ENCODE measurements around the gene IFI27L1. TPM values are rescaled to one million over a fixed set of nuclear protein-coding genes. Genes with fewer than 3 reads are reported as not detected.

IFI27L1 gene
- total and polyA plus RNA-seq, 2 donors (not counting 3 experiments of a cell fraction or from before 2014, with no cell fraction given): 31.1 to 38.1 TPM

- Histone ChIP-seq H4K20me1 (replicated peaks; ENCODE audit: control insufficient read depth, extremely low read depth, insufficient read depth, low read length) (no peaks in the 10 kb centered on the region), H3K9me3 (replicated peaks; ENCODE audit: control insufficient read depth, insufficient read depth, low read length) (no peaks in the 10 kb centered on the region), H3K9ac (replicated peaks; ENCODE audit: extremely low read depth, insufficient read depth, low read length) (no peak overlapping the region), H3K4me3 (replicated peaks in 1 of 3; ENCODE audit: insufficient read depth in 1 of 3, low read depth in 1 of 3, low read length in 3 of 3) (no peak overlapping the region), H3K27me3 (ENCODE audit: control insufficient read depth in 2 of 2, insufficient read depth in 2 of 2, low read length in 2 of 2) (no peaks in the 10 kb centered on the region), H3K9me1 (replicated peaks; ENCODE audit: control insufficient read depth, extremely low read depth, insufficient read depth, low read length) (no peaks in the 10 kb centered on the region), H2AFZ (ENCODE audit: low read depth, low read length) (no peak overlapping the region), H3K4me2 (ENCODE audit: insufficient read depth, low read length) (no peak overlapping the region), H3K79me2 (ENCODE audit: control insufficient read depth, insufficient read depth, low read length) (no peaks in the 10 kb centered on the region), H3K36me3 (ENCODE audit: control insufficient read depth in 2 of 2, extremely low read depth in 1 of 2, insufficient read depth in 2 of 2, low read length in 2 of 2) (peaks cover 15 to 36% of the 10 kb centered on the region in 2 experiments), H3K27ac (ENCODE audit: insufficient read depth, low read depth, low read length) (no peak overlapping the region), H3K4me1 (ENCODE audit: control insufficient read depth, extremely low read depth, insufficient read depth, low read length) (peaks cover 3% of the 10 kb centered on the region)
- no peak for FAIRE-seq
- dilution Hi-C loops (cut with MboI; ENCODE audit: extremely low pct_ligation_motif_present, low sequenced_read_pairs): no loop called here
- ChIA-PET CTCF (interaction anchor here (1.1 to 7.6 kb wide), 14 partner anchors 9 to 129 kb away, joined by 3 to 133 read pairs (median 5); partner anchors contain the start of genes DDX24, IFI27L1 and IFI27L2), POLR2A (no interaction called here)
- no peak for DNase-seq (ENCODE audit: low read depth, low spot score)
- intact Hi-C loops (cut with micrococcal nuclease): loop anchor here (1.0 kb wide), 1 partner anchor 85 kb away; no protein-coding TSS in a partner anchor
- BruUV-seq (replicated peaks): no TSS peak
- TF ChIP-seq POLR2A (IDR thresholded peaks at IDR 0.05; ENCODE audit: low read depth, low read length) (no peak), POLR2AphosphoS5 (IDR thresholded peaks at IDR 0.05; ENCODE audit: insufficient read depth, low read depth, low read length) (no peak), CTCF (IDR thresholded peaks at IDR 0.05; ENCODE audit: extremely low read depth in 1 of 2, insufficient read depth in 1 of 2, low read depth in 1 of 2, low read length in 2 of 2) (no peak), MAX (IDR thresholded peaks at IDR 0.05; ENCODE audit: insufficient read depth, insufficient read length) (no peak), GATA2 (IDR thresholded peaks at IDR 0.05; ENCODE audit: insufficient read depth, insufficient read length, low read depth, low read length) (no peak), JUN (IDR thresholded peaks at IDR 0.05; ENCODE audit: borderline replicate concordance, insufficient read depth, insufficient read length, low read depth) (no peak), EZH2 (IDR thresholded peaks at IDR 0.05; ENCODE audit: borderline replicate concordance, low read depth, low read length, severe bottlenecking) (no peak), MYC (IDR thresholded peaks at IDR 0.05; ENCODE audit: low read depth, low read length) (no peak), FOS (IDR thresholded peaks at IDR 0.05; ENCODE audit: borderline replicate concordance, insufficient read depth, low read length) (no peak)
Observed at GRCh38 chr14:94051779-94052178, 29.3 kb upstream of the IFI27L1 start.

Measured in endothelial cell of umbilical vein (primary cell).